Activated CD4-positive, alpha-beta memory T cell treated with anti-CD3 and anti-CD28 coated beads, Interleukin-2, amount 10 ng/mL, durations not matched to agents 7 days and 5 days (primary cell): ENCODE results near the gene ARMC12. TPM values are rescaled to one million over a fixed set of nuclear protein-coding genes. Genes with fewer than 3 reads are reported as not detected.

ENCODE experiments used
- CTCF ChIA-PET: fragments of 350-600 bp; sonication (Branson Sonifier 250); formaldehyde crosslinking; loops from one replicate; lab custom pipeline; 2021; ENCODE audit warnings: antibody characterized with exemption, inconsistent platforms; lab: Charles Lee
- POLR2A ChIA-PET: fragments of 350-600 bp; sonication (Branson Sonifier 250); formaldehyde crosslinking; loops from one replicate; lab custom pipeline; 2021; ENCODE audit warnings: antibody characterized with exemption; lab: Charles Lee
- DNase-seq: peaks from one replicate; pipeline ENCODE4 v3.0.0-alpha.2; 2020
- H3K27ac Mint-ChIP-seq: one replicate; pipeline ENCODE4 v1.8.0; 2021; ENCODE audit warnings: mild to moderate bottlenecking, mixed read lengths
- H3K27me3 Mint-ChIP-seq: one replicate; pipeline ENCODE4 v1.8.0; 2021; ENCODE audit warnings: mixed read lengths
- H3K36me3 Mint-ChIP-seq: one replicate; pipeline ENCODE4 v1.8.0; 2021; ENCODE audit warnings: low read depth, mixed read lengths
- H3K4me1 Mint-ChIP-seq: one replicate; pipeline ENCODE4 v1.8.0; 2021; ENCODE audit warnings: mixed read lengths
- H3K4me3 Mint-ChIP-seq: one replicate; pipeline ENCODE4 v1.8.0; 2021; ENCODE audit warnings: mild to moderate bottlenecking, mixed read lengths
- H3K9me3 Mint-ChIP-seq: one replicate; pipeline ENCODE4 v1.8.0; 2021; ENCODE audit warnings: mixed read lengths
- total RNA-seq, 2 experiments: library from RNA; stranded (reverse); gene quantifications; one replicate each; pipeline ENCODE4 v1.2.3, GENCODE V29; 2021

ARMC12 gene
- total RNA-seq, 2 experiments from 2014 or later: 0.40 to 1.3 TPM

DNA sequence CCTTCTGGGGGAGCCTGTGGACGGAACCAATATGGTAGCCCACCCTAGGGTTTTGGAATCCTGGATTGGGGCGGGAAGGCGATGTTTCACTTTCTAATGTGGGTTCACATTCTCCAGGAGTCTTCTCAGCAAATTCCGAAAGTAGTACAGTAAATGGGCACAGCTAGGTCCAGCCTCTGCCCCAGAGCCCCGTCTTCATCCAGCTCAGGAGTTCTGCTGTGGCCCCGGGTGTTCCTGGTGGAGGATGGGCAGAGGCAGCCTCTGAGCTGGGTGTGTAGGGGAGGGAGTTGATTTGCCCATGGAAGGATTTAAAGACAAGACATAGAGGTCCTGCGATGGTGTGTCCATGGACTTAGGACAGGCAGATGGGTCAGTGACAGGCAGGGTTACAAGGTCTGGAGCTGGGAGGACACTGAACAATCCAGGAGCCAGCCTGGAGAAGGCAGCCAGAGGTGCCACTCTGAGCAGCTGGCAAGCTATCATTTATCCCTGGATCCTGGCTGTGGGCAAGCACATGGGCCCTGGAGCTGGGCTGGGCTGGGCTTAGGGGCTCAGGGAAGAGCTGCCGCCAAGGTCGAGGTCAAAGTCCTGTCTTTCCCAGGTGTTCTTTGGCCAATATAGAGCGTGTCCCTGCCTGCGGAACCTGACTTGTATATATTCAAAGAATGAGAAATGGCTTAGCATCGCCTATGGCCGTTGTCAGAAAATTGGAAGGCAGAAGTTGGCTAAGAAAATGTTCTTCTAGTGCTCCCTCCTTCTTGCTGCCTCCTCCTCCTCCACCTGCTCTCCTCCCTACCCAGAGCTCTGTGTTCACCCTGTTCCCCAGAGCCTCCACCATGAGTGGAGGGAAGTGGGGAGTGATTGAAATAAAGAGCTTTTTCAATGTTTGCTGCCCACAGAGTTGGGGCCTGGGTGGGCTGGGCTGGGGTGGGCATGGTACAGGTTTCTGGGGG, 50.7 kb downstream of the ARMC12 start:
- DNase-seq: no peak
- Mint-ChIP-seq H3K36me3 (no peaks in the 10 kb centered on the region), H3K4me3 (no peak overlapping the region), H3K27me3 (peaks cover 42% of the 10 kb centered on the region), H3K27ac (no peak overlapping the region), H3K9me3 (no peaks in the 10 kb centered on the region), H3K4me1 (no peaks in the 10 kb centered on the region)
- ChIA-PET POLR2A (interaction anchor here (0.5 to 1.1 kb wide), 2 partner anchors 10 to 241 kb away, joined by 3 read pairs; partner anchors contain the start of gene CLPS), CTCF (no interaction called here)

DNA sequence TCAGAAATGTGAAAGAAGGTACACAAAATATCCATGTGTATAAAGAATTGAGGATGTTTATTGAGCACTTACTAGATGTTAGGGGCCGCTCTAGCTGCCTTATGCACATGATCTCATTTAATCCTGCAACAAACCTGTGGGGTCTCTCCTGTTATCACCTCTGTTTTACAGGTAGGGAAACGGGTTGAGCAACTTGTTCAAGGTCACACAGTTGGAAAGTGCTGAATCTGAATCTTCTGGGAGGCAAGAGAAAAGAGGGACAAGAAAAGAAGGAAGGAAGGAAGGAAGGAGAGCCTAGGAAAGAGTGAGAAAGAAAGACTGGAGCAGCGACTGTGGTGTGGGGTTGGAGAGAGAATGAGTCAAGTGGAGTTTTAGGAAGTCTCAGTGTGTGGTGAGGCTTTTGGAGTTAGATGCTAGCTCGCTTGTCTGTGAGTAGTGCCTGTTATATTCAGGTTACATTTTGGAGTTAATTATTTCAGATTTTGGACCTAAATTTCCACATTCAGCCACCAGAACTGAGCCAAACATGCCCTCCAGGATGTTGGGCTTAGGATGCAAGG, 51.7 kb downstream of the ARMC12 start:
- Mint-ChIP-seq H3K36me3 (no peaks in the 10 kb centered on the region), H3K9me3 (no peaks in the 10 kb centered on the region), H3K4me3 (no peak overlapping the region), H3K27ac (no peak overlapping the region), H3K27me3 (peaks cover 42% of the 10 kb centered on the region), H3K4me1 (no peaks in the 10 kb centered on the region)
- DNase-seq: no peak
- ChIA-PET POLR2A (interaction anchor here (1.1 kb wide), 1 partner anchor 9 kb away, joined by 3 read pairs; the partner anchor contains the start of gene CLPS), CTCF (interaction anchor here (1.3 kb wide), 1 partner anchor 9 kb away, joined by 3 read pairs; the partner anchor contains the start of gene CLPS)

DNA sequence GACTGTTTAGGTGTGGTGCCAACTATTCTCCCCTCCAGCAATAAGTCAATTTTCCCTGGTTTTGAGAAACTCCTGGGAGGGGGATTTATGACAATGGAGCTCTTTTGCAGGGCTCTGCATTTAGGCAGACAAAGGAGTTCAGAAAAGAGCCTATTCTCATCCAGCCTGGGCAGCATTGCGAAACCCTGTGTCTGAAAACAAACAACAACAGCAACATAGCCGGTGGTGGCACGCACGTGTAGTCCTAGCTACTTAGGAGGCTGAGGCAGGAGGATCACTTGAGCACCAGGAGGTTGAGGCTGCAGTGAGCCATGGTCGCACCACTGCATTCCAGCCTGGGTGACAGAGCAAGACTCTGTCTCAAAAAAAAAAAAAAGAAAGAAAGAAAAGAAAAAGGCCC, 53.9 kb downstream of the ARMC12 start:
- Mint-ChIP-seq H3K27me3 (peaks cover 28% of the 10 kb centered on the region), H3K9me3 (no peaks in the 10 kb centered on the region), H3K27ac (no peak overlapping the region), H3K36me3 (no peaks in the 10 kb centered on the region), H3K4me1 (no peaks in the 10 kb centered on the region), H3K4me3 (no peak overlapping the region)
- no peak for DNase-seq
- ChIA-PET CTCF (no interaction called here), POLR2A (no interaction called here)

DNA sequence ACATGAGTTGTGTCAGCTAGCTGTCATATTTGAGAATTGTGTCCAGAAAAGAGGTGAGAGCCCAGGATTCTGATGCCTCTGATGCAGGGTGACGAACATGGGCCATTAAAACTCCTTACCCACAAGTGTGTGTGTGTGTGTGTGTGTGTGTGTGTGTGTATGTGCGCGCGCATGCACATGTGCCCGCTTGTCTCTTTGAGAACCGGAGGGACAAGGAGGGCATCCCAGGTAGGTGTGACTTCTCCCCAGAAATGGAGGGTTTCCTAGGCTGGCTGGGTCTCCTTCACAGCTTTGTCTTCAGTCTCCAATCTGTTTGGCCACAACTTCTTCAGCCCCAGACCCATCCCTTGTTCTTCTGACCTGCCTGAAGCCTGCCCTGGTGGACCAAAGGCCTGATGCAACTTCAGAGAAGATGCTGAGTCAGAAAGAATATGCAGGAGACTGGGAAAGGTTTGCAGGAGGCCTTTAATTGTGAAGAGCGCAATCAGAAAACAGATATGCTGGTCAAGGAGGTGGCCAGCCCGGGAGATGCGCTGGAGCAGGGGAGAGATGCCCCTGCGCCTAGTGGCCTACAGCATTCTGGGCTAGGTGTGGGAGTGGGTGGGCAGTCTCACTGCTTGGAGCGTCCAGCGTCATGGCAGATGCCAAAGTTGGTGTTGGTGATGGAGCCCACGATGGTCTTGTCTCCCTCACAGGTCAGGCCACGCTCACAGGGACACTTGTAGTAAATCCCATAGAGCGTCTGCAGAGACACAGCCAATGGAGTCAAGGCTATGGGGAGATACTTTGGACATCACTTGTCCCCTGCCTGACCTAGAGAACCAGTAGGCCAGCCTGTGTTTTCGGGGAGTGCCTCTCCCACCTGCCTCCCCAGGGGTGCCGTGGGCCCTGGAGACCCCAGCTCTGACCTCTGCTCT, 58.0 kb downstream of the ARMC12 start:
- ChIA-PET POLR2A (no interaction called here), CTCF (no interaction called here)
- no peak overlapping the region for H3K4me3 Mint-ChIP-seq
- no peaks in the 10 kb centered on the region for H3K9me3 Mint-ChIP-seq
- no peaks in the 10 kb centered on the region for H3K36me3 Mint-ChIP-seq
- no peak for DNase-seq
- no peak overlapping the region for H3K27ac Mint-ChIP-seq
- H3K4me1 Mint-ChIP-seq: no peaks in the 10 kb centered on the region
- peaks cover 3% of the 10 kb centered on the region for H3K27me3 Mint-ChIP-seq

DNA sequence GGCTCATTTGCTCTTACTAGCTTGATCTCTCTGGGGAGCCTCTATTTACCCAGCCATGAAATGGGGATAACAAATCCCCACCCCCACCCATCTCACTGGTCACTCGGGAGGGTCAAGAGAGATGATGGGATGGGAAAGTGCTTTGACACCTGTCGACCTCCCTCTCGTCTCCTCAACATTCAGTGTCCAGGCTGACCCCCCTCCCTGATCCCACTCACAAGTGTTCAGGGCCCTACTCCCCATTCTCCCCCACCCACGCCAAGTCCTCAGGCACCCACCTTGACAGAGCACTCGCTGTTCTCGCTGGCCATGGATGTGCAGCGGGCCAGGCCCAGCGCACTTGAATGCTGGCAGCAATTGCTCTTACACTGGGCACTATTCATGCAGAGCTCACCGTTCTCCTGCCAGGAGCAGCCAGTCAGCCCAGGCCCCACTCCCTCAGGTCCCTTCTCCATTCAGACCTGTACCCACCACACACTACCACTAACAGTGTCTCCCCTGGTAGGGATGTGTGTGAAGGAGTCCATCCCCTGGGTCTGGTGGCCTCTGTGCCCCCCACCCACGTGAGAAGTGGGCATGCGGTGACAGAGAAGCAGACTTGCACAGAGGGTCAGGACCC, 58.7 kb downstream of the ARMC12 start:
- Mint-ChIP-seq H3K9me3 (no peaks in the 10 kb centered on the region), H3K27ac (no peak overlapping the region), H3K4me1 (no peaks in the 10 kb centered on the region), H3K27me3 (peaks cover 8% of the 10 kb centered on the region), H3K4me3 (no peak overlapping the region), H3K36me3 (no peaks in the 10 kb centered on the region)
- DNase-seq: no peak
- CTCF ChIA-PET: no interaction called here
- POLR2A ChIA-PET: no interaction called here

DNA sequence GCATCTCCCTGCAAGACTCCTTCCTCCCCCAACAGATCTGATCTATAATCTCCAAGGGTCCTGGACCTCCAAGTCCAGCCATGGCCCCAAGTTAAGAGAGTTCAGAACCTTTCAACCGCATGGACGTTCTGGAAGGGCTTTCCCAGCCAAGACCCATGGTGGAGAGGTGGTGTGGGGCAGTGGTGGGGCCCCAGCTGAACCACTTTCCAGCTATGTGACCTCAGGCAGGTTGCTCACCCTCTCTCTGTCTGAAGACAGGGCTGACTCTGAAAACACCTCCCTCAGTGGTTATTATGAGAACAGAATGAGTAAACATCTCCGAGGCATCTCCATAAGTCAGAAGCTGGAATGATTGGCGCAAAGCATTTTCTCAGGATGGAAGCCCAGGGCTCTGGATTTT, 59.4 kb downstream of the ARMC12 start:
- no peak overlapping the region for H3K27ac Mint-ChIP-seq
- H3K4me3 Mint-ChIP-seq: no peak overlapping the region
- no peaks in the 10 kb centered on the region for H3K9me3 Mint-ChIP-seq
- H3K36me3 Mint-ChIP-seq: no peaks in the 10 kb centered on the region
- H3K4me1 Mint-ChIP-seq: no peaks in the 10 kb centered on the region
- POLR2A ChIA-PET: no interaction called here
- CTCF ChIA-PET: no interaction called here
- peaks cover 8% of the 10 kb centered on the region for H3K27me3 Mint-ChIP-seq
- no peak for DNase-seq

DNA sequence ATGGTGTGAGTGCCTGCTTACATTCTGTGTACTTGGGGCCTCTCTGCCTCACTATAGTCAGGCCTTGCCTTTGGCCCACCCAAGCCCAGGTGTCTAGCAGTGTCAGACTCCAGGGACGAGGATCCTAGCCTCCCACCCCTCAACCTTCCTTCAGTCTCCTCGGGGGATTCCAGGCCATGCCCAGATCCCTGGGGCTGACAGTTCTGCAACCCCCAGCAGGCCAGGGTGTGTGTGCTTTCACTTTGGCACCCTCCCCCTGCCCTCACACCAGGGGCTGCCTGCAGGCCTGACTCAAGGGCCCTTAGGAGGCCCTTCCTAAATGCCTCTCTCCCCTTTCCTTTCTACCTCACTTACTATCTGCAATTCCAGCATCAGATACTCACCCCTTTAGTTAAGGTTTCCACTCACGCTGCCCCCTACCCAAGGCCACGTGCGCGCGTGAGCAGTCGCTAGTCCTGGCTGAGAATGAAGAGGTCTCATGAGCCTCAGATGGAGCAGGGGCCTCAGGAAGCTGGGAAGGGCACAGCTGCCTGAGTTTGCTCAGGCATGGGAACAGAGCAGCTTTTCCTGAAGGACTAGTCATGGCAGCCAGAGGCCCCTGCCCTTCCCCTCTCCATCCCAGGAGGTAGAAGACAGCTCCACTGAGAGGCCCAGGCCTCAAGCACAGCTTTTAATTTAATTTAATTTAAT, 61.1 kb downstream of the ARMC12 start:
- DNase-seq: no peak
- Mint-ChIP-seq H3K9me3 (no peaks in the 10 kb centered on the region), H3K4me1 (no peaks in the 10 kb centered on the region), H3K27ac (no peak overlapping the region), H3K36me3 (no peaks in the 10 kb centered on the region), H3K27me3 (peaks cover 8% of the 10 kb centered on the region), H3K4me3 (no peak overlapping the region)
- ChIA-PET CTCF (interaction anchor here (1.5 kb wide), 1 partner anchor 9 kb away, joined by 3 read pairs; no protein-coding TSS in a partner anchor), POLR2A (interaction anchor here (1.2 kb wide), 1 partner anchor 10 kb away, joined by 3 read pairs; no protein-coding TSS in a partner anchor)

Other genes with a start within 250 kb of the ARMC12 start
- under 1 TPM; 0.13 to 0.23 TPM for gene TEAD3, start 240.0 kb upstream of the ARMC12 start, total RNA-seq
- not detected for gene TULP1, start 224.1 kb upstream of the ARMC12 start, total RNA-seq
- 10 to 100 TPM; 51.1 to 51.5 TPM for gene FKBP5, start 48.1 kb upstream of the ARMC12 start, total RNA-seq
- not detected for gene CLPSL2, start 39.6 kb downstream of the ARMC12 start, total RNA-seq
- not detected for gene CLPSL1, start 44.0 kb downstream of the ARMC12 start, total RNA-seq
- gene CLPS, start 60.3 kb downstream of the ARMC12 start, total RNA-seq: not detected
- gene LHFPL5, start 68.3 kb downstream of the ARMC12 start, total RNA-seq: not detected
- 10 to 100 TPM; 83.0 to 85.4 TPM for gene SRPK1, start 184.1 kb downstream of the ARMC12 start, total RNA-seq